CD4-positive, alpha-beta T cell (primary cell): Measurements from ENCODE around the gene BTNL9. TPM values are rescaled to one million over a fixed set of nuclear protein-coding genes. Genes with fewer than 3 reads are reported as not detected.

Experiments
- ATAC-seq: fragments of 200-7000 bp; cut with Tn5 transposase; one replicate; pipeline ENCODE4 v1.10.0; 2022; ENCODE audit warnings: mild to moderate bottlenecking; ENCODE audit not compliant: poor library complexity
- CTCF ChIA-PET: fragments of 350-600 bp; sonication (Branson Sonifier 250); formaldehyde crosslinking; loops from one replicate; lab custom pipeline; 2021; ENCODE audit warnings: antibody characterized with exemption, inconsistent platforms; lab: Charles Lee
- POLR2A ChIA-PET: fragments of 350-600 bp; sonication (Branson Sonifier 250); formaldehyde crosslinking; loops from one replicate; lab custom pipeline; 2021; ENCODE audit warnings: antibody characterized with exemption, inconsistent platforms; lab: Charles Lee
- DNase-seq, 14 experiments: peaks; one replicate each; pipeline ENCODE4 v3.0.0-alpha.2; 2013 to 2020; ENCODE audit warnings: mixed read lengths in 2 of 14
- H3K27ac ChIP-seq, 2 donors: one replicate each; pipeline versions ENCODE4 v1.5.1 to v1.7.0; 2013; ENCODE audit warnings: low read length in 2 of 2, low read depth in 1 of 2, mild to moderate bottlenecking in 1 of 2
- H3K27me3 ChIP-seq, 2 experiments: 1 replicate in 1 of 2; 2 replicates in 1 of 2; pipeline versions ENCODE4 v1.6.1 to v1.7.0; 2013; ENCODE audit warnings: low read length in 2 of 2, control low read depth in 1 of 2, mild to moderate bottlenecking in 1 of 2, moderate library complexity in 1 of 2; ENCODE audit not compliant: insufficient read depth in 2 of 2, control insufficient read depth in 1 of 2
- H3K36me3 ChIP-seq: one replicate; pipeline ENCODE4 v1.6.1; 2013; ENCODE audit warnings: low read length, control low read depth; ENCODE audit not compliant: insufficient read depth
- H3K4me1 ChIP-seq: one replicate; pipeline ENCODE4 v1.6.1; 2013; ENCODE audit warnings: low read length, control low read depth; ENCODE audit not compliant: insufficient read depth
- H3K4me3 ChIP-seq: one replicate; pipeline ENCODE4 v1.5.1; 2013; ENCODE audit warnings: mild to moderate bottlenecking, low read length, moderate library complexity
- H3K9me3 ChIP-seq, 2 experiments: 1 replicate in 1 of 2; 2 replicates in 1 of 2; pipeline versions ENCODE4 v1.6.1 to v1.7.0; 2013; ENCODE audit warnings: low read length in 2 of 2, mild to moderate bottlenecking in 2 of 2, control low read depth in 1 of 2, moderate library complexity in 1 of 2; ENCODE audit not compliant: control insufficient read depth in 1 of 2, insufficient read depth in 1 of 2
- H3K27ac Mint-ChIP-seq: one replicate; pipeline ENCODE4 v1.8.0; 2020; ENCODE audit warnings: mixed read lengths
- H3K27me3 Mint-ChIP-seq: one replicate; pipeline ENCODE4 v1.8.0; 2021; ENCODE audit warnings: mixed read lengths
- H3K36me3 Mint-ChIP-seq: one replicate; pipeline ENCODE4 v1.8.0; 2021; ENCODE audit warnings: low read depth, mixed read lengths
- H3K4me1 Mint-ChIP-seq: one replicate; pipeline ENCODE4 v1.8.0; 2021; ENCODE audit warnings: low read depth, mixed read lengths
- H3K4me3 Mint-ChIP-seq: one replicate; pipeline ENCODE4 v1.8.0; 2020; ENCODE audit warnings: mild to moderate bottlenecking, mixed read lengths
- H3K9me3 Mint-ChIP-seq: one replicate; pipeline ENCODE4 v1.8.0; 2020; ENCODE audit warnings: mixed read lengths
- intact Hi-C, 2 experiments: fragments of 100-400 bp; cut with DNase I in 1 of 2; cut with micrococcal nuclease in 1 of 2; formaldehyde crosslinking; loops; one replicate each; pipeline versions ENCODE4 v1.15.1 to v1.9.0; 2023 to 2025; cut with DNase I, micrococcal nuclease
- total RNA-seq, 174 experiments: library from RNA in 2 of 174; stranded (reverse) in 2 of 174; gene quantifications; one replicate each; pipeline ENCODE4 v1.2.3 and lab custom pipeline; 2021 to 2026
- TF ChIP-seq, protein P1 (sequence below): fragments of 200-600 bp; IDR thresholded peaks from one replicate; pipeline ENCODE4 v1.8.0; 2022; ENCODE audit warnings: antibody characterized with exemption, mild to moderate bottlenecking

Gene BTNL9
- total RNA-seq, 2 experiments from 2014 or later = not detected

DNA sequence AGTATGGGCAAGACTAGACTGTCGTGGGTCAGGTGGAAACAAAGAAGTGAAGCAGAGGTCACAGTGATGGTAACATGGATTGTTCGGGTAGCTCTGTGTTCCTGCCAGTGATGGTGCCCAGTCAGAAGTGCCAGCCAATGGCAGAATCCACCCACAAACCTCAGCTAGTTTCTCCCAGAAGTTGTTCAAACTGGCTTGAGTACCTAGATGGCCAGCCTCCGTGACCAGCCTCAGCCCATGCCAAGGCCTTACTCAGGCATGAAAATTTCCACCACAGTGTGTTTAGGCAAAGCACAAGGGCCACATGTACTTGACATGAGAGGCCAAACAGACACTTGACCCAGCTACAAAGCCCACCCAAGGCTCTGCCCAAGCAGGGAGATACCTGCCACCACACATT lies 19.4 kb upstream of the BTNL9 start:
- intact Hi-C loops = no loop called here
- H3K27me3 Mint-ChIP-seq = peaks cover 39% of the 10 kb centered on the region
- H3K27ac Mint-ChIP-seq = no peak overlapping the region
- peaks cover 10% of the 10 kb centered on the region for H3K9me3 Mint-ChIP-seq
- no peaks in the 10 kb centered on the region for H3K4me1 ChIP-seq
- H3K36me3 ChIP-seq = no peaks in the 10 kb centered on the region
- peaks cover 0 to 11% of the 10 kb centered on the region in 2 experiments for H3K27me3 ChIP-seq
- no peak overlapping the region for H3K4me3 ChIP-seq
- ChIA-PET CTCF (no interaction called here), POLR2A (no interaction called here)
- DNase-seq = no peak
- TF ChIP-seq, protein P1, sequence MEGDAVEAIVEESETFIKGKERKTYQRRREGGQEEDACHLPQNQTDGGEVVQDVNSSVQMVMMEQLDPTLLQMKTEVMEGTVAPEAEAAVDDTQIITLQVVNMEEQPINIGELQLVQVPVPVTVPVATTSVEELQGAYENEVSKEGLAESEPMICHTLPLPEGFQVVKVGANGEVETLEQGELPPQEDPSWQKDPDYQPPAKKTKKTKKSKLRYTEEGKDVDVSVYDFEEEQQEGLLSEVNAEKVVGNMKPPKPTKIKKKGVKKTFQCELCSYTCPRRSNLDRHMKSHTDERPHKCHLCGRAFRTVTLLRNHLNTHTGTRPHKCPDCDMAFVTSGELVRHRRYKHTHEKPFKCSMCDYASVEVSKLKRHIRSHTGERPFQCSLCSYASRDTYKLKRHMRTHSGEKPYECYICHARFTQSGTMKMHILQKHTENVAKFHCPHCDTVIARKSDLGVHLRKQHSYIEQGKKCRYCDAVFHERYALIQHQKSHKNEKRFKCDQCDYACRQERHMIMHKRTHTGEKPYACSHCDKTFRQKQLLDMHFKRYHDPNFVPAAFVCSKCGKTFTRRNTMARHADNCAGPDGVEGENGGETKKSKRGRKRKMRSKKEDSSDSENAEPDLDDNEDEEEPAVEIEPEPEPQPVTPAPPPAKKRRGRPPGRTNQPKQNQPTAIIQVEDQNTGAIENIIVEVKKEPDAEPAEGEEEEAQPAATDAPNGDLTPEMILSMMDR = no peak
- H3K4me3 Mint-ChIP-seq = no peak overlapping the region
- H3K27ac ChIP-seq = no peak overlapping the region
- peaks cover 23 to 28% of the 10 kb centered on the region in 2 experiments for H3K9me3 ChIP-seq
- no peak for ATAC-seq
- H3K36me3 Mint-ChIP-seq = no peaks in the 10 kb centered on the region
- H3K4me1 Mint-ChIP-seq = no peaks in the 10 kb centered on the region

DNA sequence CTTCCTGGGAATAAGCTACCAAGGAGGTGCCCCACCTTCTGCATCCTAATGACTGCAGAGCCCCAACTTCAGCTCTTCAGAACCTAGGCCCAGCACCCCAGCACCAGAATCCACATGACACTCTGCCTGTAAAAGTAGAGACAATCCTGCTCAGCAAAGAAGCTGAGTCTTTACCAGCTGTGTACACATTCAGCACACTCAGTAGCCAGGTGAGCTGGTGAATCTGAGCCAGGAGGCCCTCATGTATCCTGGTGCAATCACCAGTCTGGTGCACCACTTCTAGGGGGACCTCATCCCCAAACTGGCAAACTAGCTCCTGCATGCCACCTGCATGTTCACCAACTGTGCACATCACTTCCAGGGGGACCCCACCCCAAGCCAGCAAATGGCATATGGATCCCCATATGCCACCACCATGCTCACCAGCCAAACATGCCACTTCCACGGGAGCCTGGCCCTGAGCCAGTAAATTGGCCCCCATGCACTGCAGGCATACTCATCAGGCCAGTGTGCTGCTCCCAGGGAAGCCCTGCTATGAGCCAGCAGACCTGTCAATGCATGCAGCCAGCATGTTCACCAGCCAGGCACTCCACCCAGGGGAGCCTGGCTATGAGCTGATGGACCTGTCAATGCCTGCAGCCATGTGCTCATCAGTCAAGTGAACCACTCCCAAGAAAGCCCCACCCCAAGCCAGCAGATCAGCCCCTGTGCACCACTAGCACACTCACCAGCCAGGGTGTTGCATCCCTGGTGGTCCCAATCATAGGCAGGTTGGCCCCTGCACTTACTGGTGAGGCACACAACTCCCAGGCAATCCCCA lies 15.6 kb upstream of the BTNL9 start:
- Mint-ChIP-seq H3K4me3 (no peak overlapping the region), H3K36me3 (no peaks in the 10 kb centered on the region), H3K27ac (no peak overlapping the region), H3K4me1 (no peaks in the 10 kb centered on the region), H3K27me3 (peaks cover 47% of the 10 kb centered on the region), H3K9me3 (peaks cover 10% of the 10 kb centered on the region)
- H3K27me3 ChIP-seq = peaks cover 0 to 11% of the 10 kb centered on the region in 2 experiments
- TF ChIP-seq, protein P1 = no peak
- no peak overlapping the region for H3K27ac ChIP-seq
- POLR2A ChIA-PET = no interaction called here
- H3K4me3 ChIP-seq = no peak overlapping the region
- ATAC-seq = no peak
- CTCF ChIA-PET = no interaction called here
- H3K9me3 ChIP-seq = peaks cover 23 to 28% of the 10 kb centered on the region in 2 experiments
- H3K36me3 ChIP-seq = no peaks in the 10 kb centered on the region
- intact Hi-C loops = no loop called here
- no peak for DNase-seq
- no peaks in the 10 kb centered on the region for H3K4me1 ChIP-seq

DNA sequence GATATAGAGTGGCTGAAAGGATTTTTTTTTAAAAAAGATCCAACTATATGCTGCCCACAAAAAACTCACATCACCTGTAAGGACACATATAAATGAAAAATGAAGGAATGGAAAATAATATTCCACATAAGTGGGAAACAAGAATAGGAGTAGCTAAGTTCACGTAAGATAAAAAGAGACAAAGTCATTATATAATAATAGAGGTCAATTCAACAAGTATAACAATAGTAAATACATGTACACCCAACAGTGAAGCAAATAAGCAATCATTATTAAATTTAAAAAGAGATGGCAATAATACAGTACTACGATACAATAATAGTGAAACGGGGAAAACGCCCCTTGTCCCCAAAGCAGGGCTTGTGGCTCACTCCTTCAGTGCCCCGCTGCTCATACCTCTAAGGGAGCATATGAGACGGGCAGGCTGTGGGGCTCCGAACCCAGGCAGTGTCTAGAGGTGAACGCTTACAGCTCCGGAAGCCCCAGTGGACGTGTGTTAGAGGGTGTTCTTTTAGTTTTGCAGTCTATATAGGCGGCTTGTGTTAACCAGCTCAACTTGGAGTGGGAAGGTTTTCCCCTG lies 12.5 kb upstream of the BTNL9 start:
- H3K36me3 Mint-ChIP-seq = no peaks in the 10 kb centered on the region
- H3K9me3 Mint-ChIP-seq = peaks cover 2% of the 10 kb centered on the region
- ChIA-PET CTCF (no interaction called here), POLR2A (no interaction called here)
- intact Hi-C loops = no loop called here
- no peaks in the 10 kb centered on the region for H3K4me1 ChIP-seq
- ATAC-seq (no peak), DNase-seq (no peak)
- peaks cover 0 to 11% of the 10 kb centered on the region in 2 experiments for H3K27me3 ChIP-seq
- H3K9me3 ChIP-seq = peaks cover 10 to 17% of the 10 kb centered on the region in 2 experiments
- no peak overlapping the region for H3K4me3 Mint-ChIP-seq
- no peak overlapping the region for H3K4me3 ChIP-seq
- no peaks in the 10 kb centered on the region for H3K4me1 Mint-ChIP-seq
- no peak overlapping the region for H3K27ac Mint-ChIP-seq
- H3K36me3 ChIP-seq = no peaks in the 10 kb centered on the region
- TF ChIP-seq, protein P1 = no peak
- H3K27ac ChIP-seq = no peak overlapping the region
- H3K27me3 Mint-ChIP-seq = peaks cover 41% of the 10 kb centered on the region
